Vagina (tissue), 2 donors: ENCODE data around the gene RUFY4.
A peak's percentile ranks its signal among the peaks of the same experiment; 100 is the strongest.
"Not testable (repeated sequence)": the region's sequence is repeated elsewhere in the genome, so short reads cannot be mapped to it uniquely, and the experiment has no call there.

Source experiments
- POLR2A ChIP-seq, 2 donors: fragments of 450-650 bp; IDR thresholded peaks; one replicate each; pipeline ENCODE4 v1.6.1; 2017; ENCODE audit warnings: antibody characterized with exemption in 2 of 2, mild to moderate bottlenecking in 2 of 2, moderate library complexity in 2 of 2
- POLR2AphosphoS5 ChIP-seq, 2 donors: sonication (generic); formaldehyde crosslinking; IDR thresholded peaks; one replicate each; pipeline ENCODE4 v1.9.0; 2017; ENCODE audit warnings: antibody characterized with exemption in 2 of 2, mild to moderate bottlenecking in 2 of 2, low read depth in 1 of 2; ENCODE audit not compliant: insufficient read depth in 1 of 2
- TF ChIP-seq, protein P1 (sequence below), 3 experiments: fragments of 450-650 bp in 2 of 3; fragments of 200-600 bp in 1 of 3; sonication (generic) in 1 of 3; IDR thresholded peaks; one replicate each; pipeline ENCODE4 v1.5.1; 2017 to 2019; ENCODE audit warnings: antibody characterized with exemption in 3 of 3, mild to moderate bottlenecking in 2 of 3, moderate library complexity in 2 of 3

DNA sequence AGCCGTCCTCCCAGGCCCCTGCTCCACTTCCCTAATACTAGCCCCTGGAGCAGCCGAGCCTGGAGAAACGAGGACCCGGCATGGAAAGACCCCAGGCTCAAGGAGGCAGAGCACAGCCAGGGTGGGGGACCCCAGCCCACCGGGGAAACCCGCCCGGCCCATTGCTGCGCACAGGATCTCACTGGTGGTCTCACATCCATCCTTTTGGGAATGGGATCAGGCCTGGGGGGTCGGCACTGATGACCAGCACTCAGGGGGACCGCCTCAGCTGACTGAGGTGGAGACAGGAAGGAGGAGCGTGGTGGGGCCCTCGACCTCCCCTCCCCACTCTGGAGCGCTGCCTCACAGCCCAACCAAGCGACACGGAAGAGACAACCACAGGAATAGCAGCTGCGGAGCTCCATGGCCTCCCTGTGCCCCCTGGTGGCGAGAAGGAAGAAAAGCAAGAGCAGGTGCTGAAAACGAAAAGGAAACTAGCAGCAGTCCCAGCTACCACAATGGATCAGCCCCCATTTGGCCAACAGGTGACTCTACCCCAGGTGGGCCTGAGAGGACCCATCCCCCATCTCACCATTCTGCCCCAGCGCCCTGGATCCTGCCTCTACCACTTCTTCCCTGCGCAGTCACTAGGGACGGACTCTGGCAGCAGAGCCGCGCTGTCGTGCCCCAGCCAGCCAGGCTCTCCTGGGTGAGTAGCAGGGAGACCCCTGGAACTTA, 34.4 kb upstream of the RUFY4 start:
- TF ChIP-seq POLR2AphosphoS5 (IDR thresholded peaks at IDR 0.05; ENCODE audit: insufficient read depth in 1 of 2, low read depth in 1 of 2); POLR2A (IDR thresholded peaks at IDR 0.05): not testable (repeated sequence)
- TF ChIP-seq, protein P1, sequence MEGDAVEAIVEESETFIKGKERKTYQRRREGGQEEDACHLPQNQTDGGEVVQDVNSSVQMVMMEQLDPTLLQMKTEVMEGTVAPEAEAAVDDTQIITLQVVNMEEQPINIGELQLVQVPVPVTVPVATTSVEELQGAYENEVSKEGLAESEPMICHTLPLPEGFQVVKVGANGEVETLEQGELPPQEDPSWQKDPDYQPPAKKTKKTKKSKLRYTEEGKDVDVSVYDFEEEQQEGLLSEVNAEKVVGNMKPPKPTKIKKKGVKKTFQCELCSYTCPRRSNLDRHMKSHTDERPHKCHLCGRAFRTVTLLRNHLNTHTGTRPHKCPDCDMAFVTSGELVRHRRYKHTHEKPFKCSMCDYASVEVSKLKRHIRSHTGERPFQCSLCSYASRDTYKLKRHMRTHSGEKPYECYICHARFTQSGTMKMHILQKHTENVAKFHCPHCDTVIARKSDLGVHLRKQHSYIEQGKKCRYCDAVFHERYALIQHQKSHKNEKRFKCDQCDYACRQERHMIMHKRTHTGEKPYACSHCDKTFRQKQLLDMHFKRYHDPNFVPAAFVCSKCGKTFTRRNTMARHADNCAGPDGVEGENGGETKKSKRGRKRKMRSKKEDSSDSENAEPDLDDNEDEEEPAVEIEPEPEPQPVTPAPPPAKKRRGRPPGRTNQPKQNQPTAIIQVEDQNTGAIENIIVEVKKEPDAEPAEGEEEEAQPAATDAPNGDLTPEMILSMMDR (IDR thresholded peaks at IDR 0.05), result peak in 2 of 3 experiments; percentile 33 to 52
